ENCODE results near the gene MEIOSIN. TPM values are rescaled to one million over a fixed set of nuclear protein-coding genes. Genes with fewer than 3 reads are reported as not detected.

The MEIOSIN gene
- total and polyA plus RNA-seq, 2 donors (not counting 1 experiment from before 2014, with no cell fraction given): not detected

- Histone ChIP-seq H3K9me3 (ENCODE audit: control extremely low read depth in 1 of 3, control insufficient read depth in 2 of 3, insufficient read depth in 1 of 3, low read length in 2 of 3) (peaks cover 0 to 4% (median 0%) of the 10 kb centered on the region in 3 donors), H4K20me1 (ENCODE audit: control insufficient read depth, insufficient read depth, low read length, poor library complexity, severe bottlenecking) (peaks cover 85% of the 10 kb centered on the region), H3K27me3 (replicated peaks in 1 of 4; ENCODE audit: control extremely low read depth in 1 of 4, control insufficient read depth in 3 of 4, insufficient read depth in 4 of 4, low read length in 3 of 4) (peaks cover 0 to 23% (median 2%) of the 10 kb centered on the region in 4 experiments), H3K4me1 (ENCODE audit: control insufficient read depth in 2 of 2, insufficient read depth in 2 of 2, low read length in 2 of 2) (peaks cover 17 to 22% of the 10 kb centered on the region in 2 donors), H2AFZ (ENCODE audit: insufficient read depth, low read depth, low read length, poor library complexity, severe bottlenecking) (no peak overlapping the region), H3K27ac (ENCODE audit: low read length in 2 of 2) (no peak overlapping the region), H3K79me2 (ENCODE audit: control insufficient read depth, insufficient read depth, low read length) (no peaks in the 10 kb centered on the region), H3K9ac (ENCODE audit: low read length) (no peak overlapping the region), H3K36me3 (replicated peaks in 1 of 2; ENCODE audit: control extremely low read depth in 1 of 2, control insufficient read depth in 1 of 2, extremely low read depth in 1 of 2, insufficient read depth in 2 of 2, low read length in 1 of 2) (peaks cover 0 to 18% of the 10 kb centered on the region in 2 experiments), H3K4me2 (replicated peaks; ENCODE audit: low read depth, low read length, poor library complexity, severe bottlenecking) (peak overlapping the region; percentile 15), H3K4me3 (ENCODE audit: control extremely low read depth in 1 of 5, extremely low read depth in 1 of 5, insufficient read depth in 1 of 5, low read depth in 2 of 5, low read length in 4 of 5) (no peak overlapping the region)
- Mint-ChIP-seq H3K4me3 (no peak overlapping the region), H3K27me3 (peaks cover 10% of the 10 kb centered on the region), H3K4me1 (peaks cover 19% of the 10 kb centered on the region), H3K9me3 (ENCODE audit: insufficient read depth) (no peaks in the 10 kb centered on the region), H3K27ac (no peak overlapping the region)
- POLR2A ChIA-PET: interaction anchor here (0.6 to 0.7 kb wide), 2 partner anchors 12 to 17 kb away, joined by 3 to 8 read pairs; partner anchors contain the start of gene SIX5
- CTCF ChIA-PET: interaction anchor here (2.2 kb wide), 1 partner anchor 17 kb away, joined by 10 read pairs; no protein-coding TSS in a partner anchor
- WGBS (ENCODE audit: insufficient coverage): 83% methylated on average over 17 of the region's 17 CpGs
- ATAC-seq (ENCODE audit: low read depth) (no peak), DNase-seq (no peak)
- intact Hi-C loops (cut with micrococcal nuclease): no loop called here
- no peak for TF ChIP-seq EZH2 (IDR thresholded peaks at IDR 0.05; ENCODE audit: borderline replicate concordance, insufficient read depth, low read depth, low read length, poor library complexity, severe bottlenecking)
- TF ChIP-seq, protein P1, sequence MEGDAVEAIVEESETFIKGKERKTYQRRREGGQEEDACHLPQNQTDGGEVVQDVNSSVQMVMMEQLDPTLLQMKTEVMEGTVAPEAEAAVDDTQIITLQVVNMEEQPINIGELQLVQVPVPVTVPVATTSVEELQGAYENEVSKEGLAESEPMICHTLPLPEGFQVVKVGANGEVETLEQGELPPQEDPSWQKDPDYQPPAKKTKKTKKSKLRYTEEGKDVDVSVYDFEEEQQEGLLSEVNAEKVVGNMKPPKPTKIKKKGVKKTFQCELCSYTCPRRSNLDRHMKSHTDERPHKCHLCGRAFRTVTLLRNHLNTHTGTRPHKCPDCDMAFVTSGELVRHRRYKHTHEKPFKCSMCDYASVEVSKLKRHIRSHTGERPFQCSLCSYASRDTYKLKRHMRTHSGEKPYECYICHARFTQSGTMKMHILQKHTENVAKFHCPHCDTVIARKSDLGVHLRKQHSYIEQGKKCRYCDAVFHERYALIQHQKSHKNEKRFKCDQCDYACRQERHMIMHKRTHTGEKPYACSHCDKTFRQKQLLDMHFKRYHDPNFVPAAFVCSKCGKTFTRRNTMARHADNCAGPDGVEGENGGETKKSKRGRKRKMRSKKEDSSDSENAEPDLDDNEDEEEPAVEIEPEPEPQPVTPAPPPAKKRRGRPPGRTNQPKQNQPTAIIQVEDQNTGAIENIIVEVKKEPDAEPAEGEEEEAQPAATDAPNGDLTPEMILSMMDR (IDR thresholded peaks at IDR 0.05): no peak
Observed at GRCh38 chr19:45781214-45782161, 48.2 kb downstream of the MEIOSIN start.

Data from B cell (primary cell).